HG02642 (cell line): ENCODE data around the gene UNC80.
A peak's percentile ranks its signal among the peaks of the same experiment; 100 is the strongest.

ENCODE experiments used
- ATAC-seq: cut with Tn5 transposase; IDR thresholded peaks from one replicate; pipeline ENCODE4 v1.9.1; 2021; ENCODE audit warnings: mild to moderate bottlenecking; ENCODE audit not compliant: unreplicated experiment, poor library complexity

Gene UNC80

GRCh38 chr2:210002158-210003157 lies 230.8 kb downstream of the UNC80 start, which contains the start of gene RPE:
Gene RPE (plus strand): TSS chr2:210002638. CDS start chr2:210002662, 24 bp downstream.
- peak; percentile 100 for ATAC-seq

- ATAC-seq, result no peak
Observed at GRCh38 chr2:210003359-210003758, 231.7 kb downstream of the UNC80 start.

- no peak for ATAC-seq
Observed at GRCh38 chr2:210004881-210005280, 233.2 kb downstream of the UNC80 start.

GRCh38 chr2:210007895-210008294 lies 236.3 kb downstream of the UNC80 start:
- ATAC-seq, result no peak

- ATAC-seq, result no peak
Observed at GRCh38 chr2:210009126-210009525, 237.5 kb downstream of the UNC80 start.

GRCh38 chr2:210009896-210010295 lies 238.3 kb downstream of the UNC80 start:
- ATAC-seq, result no peak

- no peak for ATAC-seq
Observed at GRCh38 chr2:210020138-210020537, 248.5 kb downstream of the UNC80 start.

GRCh38 chr2:210022824-210023223 lies 251.2 kb downstream of the UNC80 start:
- ATAC-seq, result no peak

GRCh38 chr2:210027608-210028007 lies 256.0 kb downstream of the UNC80 start:
- no peak for ATAC-seq

GRCh38 chr2:210028178-210028577 lies 256.5 kb downstream of the UNC80 start:
- no peak for ATAC-seq

GRCh38 chr2:210034087-210034683 lies 262.6 kb downstream of the UNC80 start:
- ATAC-seq, result no peak

- ATAC-seq, result no peak
Observed at GRCh38 chr2:210035679-210036078, 264.0 kb downstream of the UNC80 start.

GRCh38 chr2:210038078-210038477 lies 266.4 kb downstream of the UNC80 start:
- ATAC-seq, result no peak

- ATAC-seq, result no peak
Observed at GRCh38 chr2:210046851-210047500, 275.3 kb downstream of the UNC80 start.
